GM19463 (cell line): Measurements from ENCODE around the gene ACO2.
"Not testable (repeated sequence)": the region's sequence is repeated elsewhere in the genome, so short reads cannot be mapped to it uniquely, and the experiment has no call there.

Experiments
- ATAC-seq: cut with Tn5 transposase; IDR thresholded peaks from one replicate; pipeline ENCODE4 v1.9.1; 2021; ENCODE audit warnings: mild to moderate bottlenecking, moderate library complexity; ENCODE audit not compliant: unreplicated experiment

ACO2 gene

GRCh38 chr22:41468381-41469217, at the start of gene ACO2, which contains the start of gene PHF5A:
TSS of gene ACO2 (plus strand) at chr22:41469117. CDS start at chr22:41469147, 30 bp downstream.
TSS of gene PHF5A (minus strand) at chr22:41468692. CDS start at chr22:41468653, 39 bp downstream.
- ATAC-seq, result peak; percentile 91

- ATAC-seq, result no peak
Measured at GRCh38 chr22:41425660-41426365, 43.1 kb upstream of the ACO2 start.

GRCh38 chr22:41429232-41429950, 39.5 kb upstream of the ACO2 start:
- ATAC-seq, result no peak

GRCh38 chr22:41429951-41430332, 39.0 kb upstream of the ACO2 start:
- ATAC-seq, result no peak

- ATAC-seq, result no peak
Measured at GRCh38 chr22:41431656-41432055, 37.3 kb upstream of the ACO2 start.

GRCh38 chr22:41433480-41433879, 35.4 kb upstream of the ACO2 start:
- ATAC-seq, result not testable (repeated sequence)

GRCh38 chr22:41434361-41435003, 34.4 kb upstream of the ACO2 start:
- not testable (repeated sequence) for ATAC-seq

- no peak for ATAC-seq
Measured at GRCh38 chr22:41435560-41435959, 33.4 kb upstream of the ACO2 start.

- ATAC-seq, result no peak
Measured at GRCh38 chr22:41436322-41437113, 32.4 kb upstream of the ACO2 start.

GRCh38 chr22:41437198-41437597, 31.7 kb upstream of the ACO2 start:
- ATAC-seq, result no peak

- ATAC-seq, result not testable (repeated sequence)
Measured at GRCh38 chr22:41440511-41440910, 28.4 kb upstream of the ACO2 start.

- ATAC-seq, result no peak
Measured at GRCh38 chr22:41442240-41442792, 26.6 kb upstream of the ACO2 start.

GRCh38 chr22:41444360-41445128, 24.4 kb upstream of the ACO2 start:
- ATAC-seq, result peak; percentile 53

GRCh38 chr22:41445129-41446056, 23.5 kb upstream of the ACO2 start:
- ATAC-seq, result no peak

GRCh38 chr22:41446057-41446501, 22.8 kb upstream of the ACO2 start:
- no peak for ATAC-seq

- peak; percentile 28 for ATAC-seq
Measured at GRCh38 chr22:41446639-41447434, 22.1 kb upstream of the ACO2 start, which contains the start of gene TOB2. TSS of gene TOB2 (minus strand) at chr22:41446801. CDS start at chr22:41437345, 9,456 bp downstream.
